Thoracic aorta (tissue), 2 donors: ENCODE data around the gene ZBTB40. TPM values are rescaled to one million over a fixed set of nuclear protein-coding genes. Genes with fewer than 3 reads are reported as not detected.

Experiments used
- ATAC-seq: fragments of 150-250 bp; one replicate; pipeline ENCODE4 v1.8.0; 2017; ENCODE audit warnings: low read depth; ENCODE audit not compliant: insufficient number of reproducible peaks, low FRiP score
- DNase-seq: peaks from one replicate; pipeline ENCODE4 v3.0.0-alpha.2; 2020; ENCODE audit warnings: low spot score
- H3K27ac ChIP-seq, 2 donors: fragments of 200-600 bp; sonication (generic); 1 replicate in 1 of 2; 2 replicates in 1 of 2; pipeline ENCODE4 v1.5.1; 2016; ENCODE audit warnings: mild to moderate bottlenecking in 2 of 2, moderate library complexity in 2 of 2
- H3K27me3 ChIP-seq: fragments of 200-600 bp; sonication (generic); replicated peaks from 2 replicates; pipeline ENCODE4 v1.6.0; 2016; ENCODE audit warnings: mild to moderate bottlenecking; ENCODE audit not compliant: insufficient read depth
- H3K36me3 ChIP-seq: fragments of 200-600 bp; sonication (generic); one replicate; pipeline ENCODE4 v1.5.1; 2016
- H3K4me1 ChIP-seq, 2 donors: fragments of 200-600 bp; sonication (generic); 1 replicate in 1 of 2; 2 replicates in 1 of 2; pipeline versions ENCODE4 v1.5.1 to v1.6.0; 2016; ENCODE audit warnings: low read depth in 2 of 2, mild to moderate bottlenecking in 1 of 2; ENCODE audit not compliant: control insufficient read depth in 1 of 2
- H3K4me3 ChIP-seq: fragments of 200-600 bp; sonication (generic); 2 replicates; pipeline ENCODE4 v1.5.1; 2016; ENCODE audit warnings: mild to moderate bottlenecking
- H3K9me3 ChIP-seq: fragments of 200-600 bp; sonication (generic); 2 replicates; pipeline ENCODE4 v1.5.1; 2016
- CTCF ChIP-seq: fragments of 200-600 bp; sonication (generic); IDR thresholded peaks from one replicate; pipeline ENCODE4 v1.5.1; 2019; ENCODE audit warnings: antibody characterized with exemption
- total RNA-seq, 2 donors: library from RNA; depleted of rRNA; stranded (reverse); fragments of >200 nt; gene quantifications; one replicate each; pipeline versions ENCODE4 v1.1.0 to v1.2.3, GENCODE V29; 2016

ZBTB40 gene
- total RNA-seq, 2 donors from 2014 or later = 30.4 to 36.4 TPM

DNA sequence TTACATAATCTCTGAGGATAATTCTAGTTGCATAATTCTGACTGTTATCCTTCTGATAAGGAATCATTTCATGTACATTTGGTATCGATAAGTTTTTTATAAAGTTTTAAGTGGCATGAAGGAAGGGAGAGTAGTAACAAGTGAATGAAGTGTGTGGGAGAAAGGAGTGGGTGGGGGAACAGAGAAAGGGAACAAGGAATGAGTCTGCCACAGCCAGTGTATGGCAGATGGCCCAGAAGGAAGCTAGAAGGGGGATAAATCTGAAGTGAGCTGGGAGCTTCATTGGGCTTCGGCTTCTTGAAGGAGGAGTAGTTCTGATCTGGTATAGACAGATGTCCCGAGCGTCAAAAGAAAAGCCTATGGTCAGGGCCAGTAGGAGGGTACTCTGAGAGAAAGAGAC lies 18.6 kb downstream of the ZBTB40 start:
- DNase-seq (no peak), ATAC-seq (no peak)
- H3K27me3 ChIP-seq = no peaks in the 10 kb centered on the region
- no peaks in the 10 kb centered on the region for H3K9me3 ChIP-seq
- no peak overlapping the region for H3K4me3 ChIP-seq
- no peaks in the 10 kb centered on the region for H3K36me3 ChIP-seq
- TF ChIP-seq CTCF = no peak
- peaks cover 27 to 37% of the 10 kb centered on the region in 2 donors for H3K4me1 ChIP-seq
- no peak overlapping the region for H3K27ac ChIP-seq

DNA sequence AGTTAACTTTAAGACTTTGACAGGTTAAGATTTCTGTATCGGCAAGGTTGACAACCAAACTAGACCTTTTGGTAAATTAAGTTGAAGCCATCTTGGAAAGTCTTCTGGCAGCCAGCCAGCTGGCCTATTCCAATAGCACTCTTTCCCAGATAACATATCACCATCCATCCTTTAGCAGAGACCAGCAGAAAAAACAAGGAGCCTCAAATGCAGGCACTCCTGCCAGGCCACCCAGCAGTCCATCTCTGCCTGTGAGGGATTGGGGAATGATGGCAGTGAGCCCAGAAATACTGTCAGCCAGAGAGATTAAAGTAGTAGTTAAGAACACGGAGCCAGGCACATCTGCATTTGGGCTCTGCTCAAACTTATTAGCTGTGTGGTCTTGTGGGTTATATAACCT lies 19.4 kb downstream of the ZBTB40 start:
- H3K27me3 ChIP-seq = no peaks in the 10 kb centered on the region
- peaks cover 27 to 37% of the 10 kb centered on the region in 2 donors for H3K4me1 ChIP-seq
- no peaks in the 10 kb centered on the region for H3K9me3 ChIP-seq
- H3K27ac ChIP-seq = no peak overlapping the region
- no peak for ATAC-seq
- H3K4me3 ChIP-seq = no peak overlapping the region
- DNase-seq = no peak
- no peak for TF ChIP-seq CTCF
- no peaks in the 10 kb centered on the region for H3K36me3 ChIP-seq

GRCh38 chr1:22471610-22472009 lies 20.0 kb downstream of the ZBTB40 start:
- TF ChIP-seq CTCF = no peak
- no peak for DNase-seq
- Histone ChIP-seq H3K36me3 (no peaks in the 10 kb centered on the region), H3K4me3 (no peak overlapping the region), H3K27me3 (no peaks in the 10 kb centered on the region), H3K9me3 (no peaks in the 10 kb centered on the region), H3K4me1 (peaks cover 27 to 37% of the 10 kb centered on the region in 2 donors), H3K27ac (peak overlapping the region in 1 of 2 donors; percentile 48)
- ATAC-seq = no peak

DNA sequence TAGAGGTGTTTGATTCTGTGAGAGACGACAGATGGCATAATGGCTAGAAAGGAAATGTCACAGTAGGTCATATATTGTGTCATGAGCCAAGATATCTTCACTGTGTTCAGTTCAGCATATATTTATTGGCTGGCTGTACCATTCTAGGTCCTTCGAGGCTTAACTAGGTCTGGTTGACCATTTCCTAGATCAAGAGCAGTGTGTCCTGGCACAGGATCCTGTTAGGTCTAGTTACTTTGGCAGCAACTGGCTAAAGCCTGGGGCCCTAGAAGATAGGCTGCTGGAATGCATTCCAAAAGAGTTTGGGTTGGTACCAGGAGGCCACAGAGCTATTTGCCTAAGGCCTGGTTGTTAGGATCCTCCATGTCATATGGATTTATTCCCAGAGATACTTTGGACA lies 20.9 kb downstream of the ZBTB40 start:
- Histone ChIP-seq H3K9me3 (no peaks in the 10 kb centered on the region), H3K4me3 (no peak overlapping the region), H3K4me1 (peaks cover 27 to 37% of the 10 kb centered on the region in 2 donors), H3K36me3 (no peaks in the 10 kb centered on the region), H3K27me3 (no peaks in the 10 kb centered on the region), H3K27ac (peak overlapping the region; percentile 48)
- no peak for ATAC-seq
- no peak for DNase-seq
- TF ChIP-seq CTCF = no peak

- Histone ChIP-seq H3K36me3 (no peaks in the 10 kb centered on the region), H3K4me1 (peaks cover 27 to 37% of the 10 kb centered on the region in 2 donors), H3K9me3 (no peaks in the 10 kb centered on the region), H3K27ac (no peak overlapping the region), H3K4me3 (no peak overlapping the region), H3K27me3 (no peaks in the 10 kb centered on the region)
- ATAC-seq = no peak
- TF ChIP-seq CTCF = no peak
- DNase-seq = no peak
These were observed 22.3 kb downstream of the ZBTB40 start for GRCh38 chr1:22473952-22474351.
